H9 (cell line): ENCODE data around the gene ADGRF5. TPM values are rescaled to one million over a fixed set of nuclear protein-coding genes. Genes with fewer than 3 reads are reported as not detected.

Experiments
- DNase-seq: peaks from one replicate; pipeline ENCODE4 v3.0.0-alpha.2; 2017
- H2AFZ ChIP-seq: one replicate; pipeline ENCODE4 v1.6.1; 2013; ENCODE audit warnings: mild to moderate bottlenecking, low read length, control low read depth, moderate library complexity
- H2AK5ac ChIP-seq: 2 replicates; pipeline ENCODE4 v1.6.1; 2013; ENCODE audit warnings: low read length, control low read depth, mixed read lengths; ENCODE audit not compliant: insufficient read length
- H2BK120ac ChIP-seq: one replicate; pipeline ENCODE4 v1.6.1; 2013; ENCODE audit warnings: low read depth, mild to moderate bottlenecking, low read length, control low read depth, inconsistent platforms; ENCODE audit not compliant: poor library complexity, severe bottlenecking
- H2BK12ac ChIP-seq: 2 replicates; pipeline ENCODE4 v1.6.1; 2013; ENCODE audit warnings: low read length, control low read depth, mixed read lengths, low read depth; ENCODE audit not compliant: insufficient read length
- H2BK15ac ChIP-seq: 2 replicates; pipeline ENCODE4 v1.6.1; 2013; ENCODE audit warnings: low read depth, low read length, control low read depth
- H2BK20ac ChIP-seq: one replicate; pipeline ENCODE4 v1.6.1; 2013; ENCODE audit warnings: low read depth, mild to moderate bottlenecking, low read length, control low read depth, inconsistent platforms; ENCODE audit not compliant: poor library complexity, severe bottlenecking
- H2BK5ac ChIP-seq: 2 replicates; pipeline ENCODE4 v1.6.1; 2013; ENCODE audit warnings: low read length, control low read depth, mixed read lengths; ENCODE audit not compliant: insufficient read length
- H3K14ac ChIP-seq: 2 replicates; pipeline ENCODE4 v1.6.1; 2013; ENCODE audit warnings: low read length, control low read depth; ENCODE audit not compliant: insufficient read depth
- H3K18ac ChIP-seq: 2 replicates; pipeline ENCODE4 v1.6.1; 2013; ENCODE audit warnings: low read depth, mild to moderate bottlenecking, mixed read lengths, low read length, control low read depth; ENCODE audit not compliant: insufficient read length
- H3K23ac ChIP-seq: 2 replicates; pipeline ENCODE4 v1.6.1; 2013; ENCODE audit warnings: low read length, control low read depth, mixed read lengths, low read depth; ENCODE audit not compliant: insufficient read length
- H3K23me2 ChIP-seq: 2 replicates; pipeline ENCODE4 v1.6.1; 2013; ENCODE audit warnings: low read depth, mild to moderate bottlenecking, mixed read lengths, low read length, control low read depth; ENCODE audit not compliant: insufficient read length, poor library complexity, severe bottlenecking
- H3K27ac ChIP-seq: 2 replicates; pipeline ENCODE4 v1.5.1; 2013; ENCODE audit warnings: low read length, control low read depth, mixed read lengths, low read depth; ENCODE audit not compliant: insufficient read length
- H3K27me3 ChIP-seq: 2 replicates; pipeline ENCODE4 v1.6.1; 2013; ENCODE audit warnings: low read length, control low read depth, inconsistent platforms; ENCODE audit not compliant: insufficient read depth
- H3K4ac ChIP-seq: 2 replicates; pipeline ENCODE4 v1.6.1; 2013; ENCODE audit warnings: low read depth, mild to moderate bottlenecking, control low read depth, inconsistent platforms, low read length, moderate library complexity
- H3K4me1 ChIP-seq: 2 replicates; pipeline ENCODE4 v1.6.1; 2013; ENCODE audit warnings: low read length, control low read depth, inconsistent platforms; ENCODE audit not compliant: insufficient read depth
- H3K4me2 ChIP-seq: 2 replicates; pipeline ENCODE4 v1.6.1; 2013; ENCODE audit warnings: low read length, control low read depth, mixed read lengths; ENCODE audit not compliant: insufficient read length, insufficient read depth
- H3K56ac ChIP-seq: 2 replicates; pipeline ENCODE4 v1.6.1; 2013; ENCODE audit warnings: low read depth, mild to moderate bottlenecking, mixed read lengths, low read length, control low read depth; ENCODE audit not compliant: insufficient read length
- H3K79me1 ChIP-seq: 2 replicates; pipeline ENCODE4 v1.6.1; 2013; ENCODE audit warnings: low read depth, mild to moderate bottlenecking, moderate library complexity, low read length, control low read depth, inconsistent platforms; ENCODE audit not compliant: insufficient read depth, poor library complexity, severe bottlenecking
- H3K79me2 ChIP-seq: 2 replicates; pipeline ENCODE4 v1.6.1; 2013; ENCODE audit warnings: low read length, control low read depth, inconsistent platforms; ENCODE audit not compliant: insufficient read depth
- H3K9ac ChIP-seq: 2 replicates; pipeline ENCODE4 v1.6.1; 2013; ENCODE audit warnings: low read length, control low read depth, mixed read lengths; ENCODE audit not compliant: insufficient read length; ENCODE audit errors: extremely low read depth
- H3K9me3 ChIP-seq: one replicate; pipeline ENCODE4 v1.6.1; 2013; ENCODE audit warnings: low read depth, low read length, inconsistent platforms; ENCODE audit not compliant: control insufficient read depth
- H3T11ph ChIP-seq: one replicate; pipeline ENCODE4 v1.6.1; 2013; ENCODE audit warnings: mild to moderate bottlenecking, low read length, control low read depth, inconsistent platforms
- H4K20me1 ChIP-seq: one replicate; pipeline ENCODE4 v1.6.1; 2013; ENCODE audit not compliant: control insufficient read depth, insufficient read length, insufficient read depth
- H4K5ac ChIP-seq: 2 replicates; pipeline ENCODE4 v1.6.1; 2013; ENCODE audit warnings: low read depth, mild to moderate bottlenecking, mixed read lengths, low read length, control low read depth; ENCODE audit not compliant: insufficient read length
- H4K8ac ChIP-seq: replicated peaks from 2 replicates; pipeline ENCODE4 v1.6.1; 2013; ENCODE audit warnings: low read length, control low read depth, mixed read lengths, low read depth; ENCODE audit not compliant: insufficient read length
- H4K91ac ChIP-seq: 2 replicates; pipeline ENCODE4 v1.6.1; 2013; ENCODE audit warnings: low read depth, mild to moderate bottlenecking, moderate library complexity, mixed read lengths, low read length, control low read depth; ENCODE audit not compliant: insufficient read length
- H3K27ac Mint-ChIP-seq, 3 experiments: 2 replicates in 2 of 3; 3 replicates in 1 of 3; pipeline ENCODE4 v1.8.0; 2020 to 2021; ENCODE audit warnings: mixed read lengths in 3 of 3, mild to moderate bottlenecking in 1 of 3, moderate library complexity in 1 of 3
- H3K27me3 Mint-ChIP-seq: 2 replicates; pipeline ENCODE4 v1.8.0; 2021; ENCODE audit warnings: low read depth, mild to moderate bottlenecking, moderate library complexity, mixed read lengths
- H3K36me3 Mint-ChIP-seq, 3 experiments: 2 replicates in 2 of 3; 3 replicates in 1 of 3; pipeline ENCODE4 v1.8.0; 2020 to 2021; ENCODE audit warnings: low read depth in 3 of 3, mixed read lengths in 3 of 3; ENCODE audit not compliant: insufficient read depth in 1 of 3
- H3K4me1 Mint-ChIP-seq, 2 experiments: 2 replicates each; pipeline ENCODE4 v1.8.0; 2020; ENCODE audit warnings: mixed read lengths in 2 of 2
- H3K4me3 Mint-ChIP-seq, 2 experiments: 2 replicates in 1 of 2; 3 replicates in 1 of 2; pipeline ENCODE4 v1.8.0; 2020 to 2021; ENCODE audit warnings: mild to moderate bottlenecking in 2 of 2, mixed read lengths in 2 of 2, moderate library complexity in 1 of 2
- H3K9me3 Mint-ChIP-seq, 2 experiments: 2 replicates in 1 of 2; 3 replicates in 1 of 2; pipeline ENCODE4 v1.8.0; 2020; ENCODE audit warnings: mild to moderate bottlenecking in 2 of 2, mixed read lengths in 2 of 2, moderate library complexity in 1 of 2
- CTCF ChIP-seq: fragments of 200-600 bp; sonication (generic); conservative IDR thresholded peaks from 3 replicates; pipeline ENCODE4 v1.8.0; 2021; ENCODE audit warnings: antibody characterized with exemption, mild to moderate bottlenecking
- whole genome bisulfite sequencing: extraction: QIAGEN DNeasy Blood & Tissue Kit; methylation state at CpG from one replicate; pipeline ENCODE4 v1.1.7; 2013; ENCODE audit warnings: missing lambda C conversion rate, low lambda C conversion rate, mixed read lengths; ENCODE audit not compliant: insufficient read length; ENCODE audit errors: extremely low coverage; 5-methylcytosine and 5-hydroxymethylcytosine counted together
- total RNA-seq: library from RNA; stranded (reverse); gene quantifications from 2 replicates; pipeline ENCODE4 v1.2.1, GENCODE V29; 2021

ADGRF5 gene
- total RNA-seq, 1 experiment from 2014 or later, result not detected

GRCh38 chr6:46901882-46902314 lies 19.8 kb downstream of the ADGRF5 start:
- no peak overlapping the region for H2AFZ ChIP-seq
- no peak overlapping the region for H3K56ac ChIP-seq
- peaks cover 15 to 18% of the 10 kb centered on the region in 2 experiments for H3K4me1 Mint-ChIP-seq
- H3K36me3 Mint-ChIP-seq, result no peaks in the 10 kb centered on the region
- no peak overlapping the region for H3K4ac ChIP-seq
- H3K27ac ChIP-seq, result no peak overlapping the region
- no peaks in the 10 kb centered on the region for H3K23me2 ChIP-seq
- H3K79me1 ChIP-seq, result no peaks in the 10 kb centered on the region
- H3K18ac ChIP-seq, result no peak overlapping the region
- H3K9ac ChIP-seq, result no peak overlapping the region
- no peaks in the 10 kb centered on the region for H4K20me1 ChIP-seq
- H2BK5ac ChIP-seq, result no peak overlapping the region
- no peak overlapping the region for H2BK15ac ChIP-seq
- no peak for TF ChIP-seq CTCF
- no peak overlapping the region for H2AK5ac ChIP-seq
- H3K4me3 Mint-ChIP-seq, result no peak overlapping the region
- H3K79me2 ChIP-seq, result no peaks in the 10 kb centered on the region
- H3K27ac Mint-ChIP-seq, result peak overlapping the region in 1 of 3 experiments; percentile 12; a peak in 1 of 7 replicates
- H2BK20ac ChIP-seq, result no peak overlapping the region
- no peak overlapping the region for H3K4me2 ChIP-seq
- DNase-seq, result no peak
- WGBS, result 100% methylated on average over 2 of the region's 5 CpGs
- H3K4me1 ChIP-seq, result no peaks in the 10 kb centered on the region
- H3K9me3 ChIP-seq, result no peaks in the 10 kb centered on the region
- H3K14ac ChIP-seq, result no peak overlapping the region
- H3T11ph ChIP-seq, result no peak overlapping the region
- H2BK12ac ChIP-seq, result no peak overlapping the region
- no peak overlapping the region for H4K91ac ChIP-seq
- no peaks in the 10 kb centered on the region; a peak in 1 of 5 replicates for H3K9me3 Mint-ChIP-seq
- peaks cover 2% of the 10 kb centered on the region for H3K27me3 Mint-ChIP-seq
- no peak overlapping the region for H4K8ac ChIP-seq
- no peak overlapping the region for H4K5ac ChIP-seq
- H2BK120ac ChIP-seq, result no peak overlapping the region
- no peak overlapping the region for H3K23ac ChIP-seq
- no peaks in the 10 kb centered on the region for H3K27me3 ChIP-seq
